MM.1S (cell line): ENCODE data around the gene NDFIP1.
"Not testable (repeated sequence)": the region's sequence is repeated elsewhere in the genome, so short reads cannot be mapped to it uniquely, and the experiment has no call there.

Source experiments
- DNase-seq: peaks from one replicate; pipeline ENCODE4 v3.0.0-alpha.2; 2015
- H2AFZ ChIP-seq: fragments of 300-600 bp; sonication (generic); 2 replicates; pipeline ENCODE4 v1.6.0; 2016; ENCODE audit warnings: antibody characterized with exemption, low read length
- H3F3A ChIP-seq: fragments of 300-600 bp; sonication (generic); 2 replicates; pipeline ENCODE4 v1.6.1; 2016; ENCODE audit warnings: mild to moderate bottlenecking, antibody characterized with exemption, low read length, moderate library complexity, mixed read lengths; ENCODE audit not compliant: insufficient read depth
- H3K27ac ChIP-seq: fragments of 300-600 bp; sonication (generic); 2 replicates; pipeline ENCODE4 v1.5.1; 2016; ENCODE audit warnings: mild to moderate bottlenecking, low read length
- H3K27me3 ChIP-seq: fragments of 300-600 bp; sonication (generic); replicated peaks from 2 replicates; pipeline ENCODE4 v1.6.0; 2016; ENCODE audit warnings: low read length; ENCODE audit not compliant: insufficient read depth
- H3K36me3 ChIP-seq: fragments of 300-600 bp; sonication (generic); replicated peaks from 2 replicates; pipeline ENCODE4 v1.6.1; 2016; ENCODE audit warnings: mild to moderate bottlenecking, low read length, mixed read lengths; ENCODE audit not compliant: insufficient read depth
- H3K4me1 ChIP-seq: fragments of 300-600 bp; sonication (generic); 2 replicates; pipeline ENCODE4 v1.6.1; 2016; ENCODE audit warnings: low read length, mixed read lengths
- H3K4me2 ChIP-seq: fragments of 300-600 bp; sonication (generic); 2 replicates; pipeline ENCODE4 v1.6.0; 2016; ENCODE audit warnings: low read depth, low read length
- H3K4me3 ChIP-seq: fragments of 300-600 bp; sonication (generic); 2 replicates; pipeline ENCODE4 v1.5.1; 2016; ENCODE audit warnings: low read length, mixed read lengths
- H3K79me2 ChIP-seq: fragments of 300-600 bp; sonication (generic); 2 replicates; pipeline ENCODE4 v1.6.1; 2016; ENCODE audit warnings: mixed run types, low read length, mixed read lengths
- H3K9ac ChIP-seq: fragments of 300-600 bp; sonication (generic); 2 replicates; pipeline ENCODE4 v1.6.1; 2016; ENCODE audit warnings: low read length, mixed read lengths
- H3K9me2 ChIP-seq: fragments of 300-600 bp; sonication (generic); replicated peaks from 2 replicates; pipeline ENCODE4 v1.6.1; 2016; ENCODE audit warnings: mild to moderate bottlenecking, low read length, mixed read lengths; ENCODE audit not compliant: insufficient read depth
- H3K9me3 ChIP-seq: fragments of 300-600 bp; sonication (generic); replicated peaks from 2 replicates; pipeline ENCODE4 v1.6.1; 2016; ENCODE audit warnings: mild to moderate bottlenecking, low read length, mixed read lengths; ENCODE audit not compliant: insufficient read depth
- H4K20me1 ChIP-seq: fragments of 300-600 bp; sonication (generic); 2 replicates; pipeline ENCODE4 v1.6.1; 2016; ENCODE audit warnings: mild to moderate bottlenecking, low read length, moderate library complexity, mixed read lengths; ENCODE audit not compliant: insufficient read depth
- EZH2 ChIP-seq: fragments of 300-600 bp; sonication (generic); optimal IDR thresholded peaks from 2 replicates; pipeline ENCODE3; 2017; ENCODE audit warnings: low read depth, mild to moderate bottlenecking, antibody characterized with exemption, low read length, mixed read lengths
- EZH2phosphoT487 ChIP-seq: fragments of 300-600 bp; sonication (generic); IDR thresholded peaks from 2 replicates; pipeline ENCODE4 v1.6.1; 2018; ENCODE audit warnings: antibody characterized with exemption, low read length
- TF ChIP-seq, protein P1 (sequence below): fragments of 300-600 bp; sonication (generic); IDR thresholded peaks from 2 replicates; pipeline ENCODE4 v1.5.1; 2016; ENCODE audit warnings: antibody characterized with exemption, low read length, mixed read lengths

Gene NDFIP1

GRCh38 chr5:142184988-142185387 lies 76.4 kb downstream of the NDFIP1 start:
- TF ChIP-seq, protein P1, sequence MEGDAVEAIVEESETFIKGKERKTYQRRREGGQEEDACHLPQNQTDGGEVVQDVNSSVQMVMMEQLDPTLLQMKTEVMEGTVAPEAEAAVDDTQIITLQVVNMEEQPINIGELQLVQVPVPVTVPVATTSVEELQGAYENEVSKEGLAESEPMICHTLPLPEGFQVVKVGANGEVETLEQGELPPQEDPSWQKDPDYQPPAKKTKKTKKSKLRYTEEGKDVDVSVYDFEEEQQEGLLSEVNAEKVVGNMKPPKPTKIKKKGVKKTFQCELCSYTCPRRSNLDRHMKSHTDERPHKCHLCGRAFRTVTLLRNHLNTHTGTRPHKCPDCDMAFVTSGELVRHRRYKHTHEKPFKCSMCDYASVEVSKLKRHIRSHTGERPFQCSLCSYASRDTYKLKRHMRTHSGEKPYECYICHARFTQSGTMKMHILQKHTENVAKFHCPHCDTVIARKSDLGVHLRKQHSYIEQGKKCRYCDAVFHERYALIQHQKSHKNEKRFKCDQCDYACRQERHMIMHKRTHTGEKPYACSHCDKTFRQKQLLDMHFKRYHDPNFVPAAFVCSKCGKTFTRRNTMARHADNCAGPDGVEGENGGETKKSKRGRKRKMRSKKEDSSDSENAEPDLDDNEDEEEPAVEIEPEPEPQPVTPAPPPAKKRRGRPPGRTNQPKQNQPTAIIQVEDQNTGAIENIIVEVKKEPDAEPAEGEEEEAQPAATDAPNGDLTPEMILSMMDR, result no peak
- TF ChIP-seq EZH2 (no peak), EZH2phosphoT487 (no peak)
- Histone ChIP-seq H3K9me2 (no peaks in the 10 kb centered on the region), H2AFZ (no peak overlapping the region), H3K79me2 (no peaks in the 10 kb centered on the region), H3K4me1 (no peaks in the 10 kb centered on the region), H3K9me3 (no peaks in the 10 kb centered on the region), H3K27ac (no peak overlapping the region), H3K4me3 (no peak overlapping the region), H3K36me3 (no peaks in the 10 kb centered on the region), H3K4me2 (no peak overlapping the region), H3K9ac (no peak overlapping the region), H3F3A (no peaks in the 10 kb centered on the region), H3K27me3 (no peaks in the 10 kb centered on the region), H4K20me1 (no peaks in the 10 kb centered on the region)
- DNase-seq, result no peak

- Histone ChIP-seq H3K4me1 (no peaks in the 10 kb centered on the region), H4K20me1 (no peaks in the 10 kb centered on the region)
These were observed 77.9 kb downstream of the NDFIP1 start for GRCh38 chr5:142186514-142186856.

DNA sequence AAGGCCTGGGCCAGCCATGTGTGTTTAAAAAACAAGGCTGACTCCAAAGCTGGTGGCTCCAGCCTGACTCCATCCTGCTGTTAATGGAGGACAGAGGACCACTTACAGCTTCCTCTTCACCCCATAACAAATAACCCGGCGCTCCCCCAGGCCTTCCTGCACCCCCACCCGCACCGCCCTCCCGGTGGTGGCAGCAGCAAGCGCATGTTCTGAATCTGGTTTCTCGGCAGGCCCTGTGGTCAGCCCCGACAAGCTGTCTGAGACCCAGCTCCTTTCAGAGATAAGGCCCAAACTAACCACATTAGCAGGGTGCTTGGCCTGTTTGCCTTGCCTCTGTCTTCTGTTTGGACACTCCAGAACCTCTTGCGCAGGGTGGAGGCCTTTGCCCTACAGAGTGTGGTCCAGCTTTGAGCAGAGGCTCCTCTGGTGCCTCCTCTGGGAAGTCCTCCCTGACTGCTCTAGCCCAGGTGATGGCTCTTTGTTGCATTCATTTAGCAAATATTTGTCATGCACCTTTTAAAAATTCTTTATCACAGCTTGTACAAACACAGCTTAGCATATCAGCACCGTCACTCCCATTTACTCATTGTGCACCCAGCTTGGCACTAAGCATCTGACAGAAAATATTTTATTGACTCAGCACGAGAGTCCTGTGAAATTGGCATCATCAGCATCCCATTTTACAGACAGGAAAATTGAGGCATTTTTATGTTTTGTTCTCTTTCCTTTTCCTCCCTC lies 78.4 kb downstream of the NDFIP1 start:
- H3K9me3 ChIP-seq, result no peaks in the 10 kb centered on the region
- H3K4me3 ChIP-seq, result no peak overlapping the region
- no peaks in the 10 kb centered on the region for H3K4me1 ChIP-seq
- TF ChIP-seq, protein P1, result no peak
- no peak for TF ChIP-seq EZH2
- no peak for TF ChIP-seq EZH2phosphoT487
- no peaks in the 10 kb centered on the region for H3K9me2 ChIP-seq
- H3F3A ChIP-seq, result no peaks in the 10 kb centered on the region
- H3K79me2 ChIP-seq, result no peaks in the 10 kb centered on the region
- no peak overlapping the region for H2AFZ ChIP-seq
- H4K20me1 ChIP-seq, result no peaks in the 10 kb centered on the region
- no peak overlapping the region for H3K9ac ChIP-seq
- H3K4me2 ChIP-seq, result no peak overlapping the region
- no peaks in the 10 kb centered on the region for H3K36me3 ChIP-seq
- no peak overlapping the region for H3K27ac ChIP-seq
- H3K27me3 ChIP-seq, result no peaks in the 10 kb centered on the region
- DNase-seq, result no peak

More at GRCh38 chr5:142186514-142186856, 77.9 kb downstream of the NDFIP1 start:
- no peak overlapping the region for H3K4me3 ChIP-seq
- DNase-seq, result no peak
- no peak for TF ChIP-seq EZH2
- TF ChIP-seq, protein P1, result no peak
- TF ChIP-seq EZH2phosphoT487, result no peak
- no peaks in the 10 kb centered on the region for H3K9me3 ChIP-seq
- no peak overlapping the region for H3K27ac ChIP-seq
- H3K9me2 ChIP-seq, result no peaks in the 10 kb centered on the region
- H3K27me3 ChIP-seq, result no peaks in the 10 kb centered on the region
- H2AFZ ChIP-seq, result no peak overlapping the region
- no peaks in the 10 kb centered on the region for H3F3A ChIP-seq
- H3K9ac ChIP-seq, result no peak overlapping the region
- H3K79me2 ChIP-seq, result no peaks in the 10 kb centered on the region
- H3K4me2 ChIP-seq, result no peak overlapping the region
- no peaks in the 10 kb centered on the region for H3K36me3 ChIP-seq

DNA sequence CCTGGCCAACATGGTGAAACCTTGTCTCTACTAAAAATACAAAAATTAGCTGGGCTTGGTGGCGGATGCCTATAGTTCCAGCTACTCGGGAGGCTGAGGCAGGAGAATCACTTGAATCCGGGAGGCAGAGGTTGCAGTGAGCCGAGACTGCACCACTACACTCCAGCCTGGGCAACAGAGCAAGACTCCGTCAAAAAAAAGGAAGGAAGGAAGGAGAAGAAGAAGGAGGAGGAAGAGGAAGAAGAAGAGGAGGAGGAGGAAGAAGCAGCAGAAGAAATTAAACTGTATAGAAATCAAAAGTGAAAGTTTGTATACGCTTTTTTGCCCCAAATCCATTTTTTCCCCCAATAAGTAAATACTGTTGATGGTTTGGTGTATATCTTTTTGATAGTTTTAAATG lies 80.1 kb downstream of the NDFIP1 start:
- H3K4me2 ChIP-seq, result not testable (repeated sequence)

More for the DNA sequence above, 80.1 kb downstream of the NDFIP1 start:
- H3F3A ChIP-seq, H3K4me1 ChIP-seq, H3K79me2 ChIP-seq, H3K36me3 ChIP-seq, H2AFZ ChIP-seq, H3K4me3 ChIP-seq, H3K9me3 ChIP-seq, H3K27me3 ChIP-seq, H3K9ac ChIP-seq, H3K9me2 ChIP-seq, DNase-seq, H3K27ac ChIP-seq, H4K20me1 ChIP-seq: not testable (repeated sequence)
